C4-2B (cell line): Measurements from ENCODE around the gene PMM2.

Experiments
- ZFX ChIP-seq: fragments of 450-650 bp; IDR thresholded peaks from 2 replicates; pipeline ENCODE4 v1.6.1; 2017
- TF ChIP-seq, protein P1 (sequence below): fragments of 450-650 bp; conservative IDR thresholded peaks from 2 replicates; pipeline ENCODE4 v1.5.1; 2017; ENCODE audit warnings: mild to moderate bottlenecking

DNA sequence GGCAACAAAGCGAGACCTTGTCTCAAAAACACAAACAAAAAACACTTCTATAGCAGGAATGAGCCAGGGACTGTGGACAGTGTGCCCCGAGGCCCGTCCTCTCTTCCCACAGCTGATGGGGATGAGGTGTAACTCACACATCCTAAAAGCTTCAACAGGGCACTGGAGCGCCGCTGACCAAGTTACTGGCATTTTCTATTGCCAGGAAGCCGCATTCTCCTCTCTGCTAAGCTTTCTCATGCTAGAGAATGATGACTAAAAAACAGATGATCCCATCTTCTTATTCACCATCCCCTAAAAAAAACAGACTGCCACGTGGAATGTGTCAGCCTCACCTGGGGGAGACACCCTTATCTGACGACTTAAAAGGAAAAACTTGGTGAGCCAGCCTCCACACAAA is 54.9 kb downstream of the PMM2 start:
- TF ChIP-seq, protein P1, sequence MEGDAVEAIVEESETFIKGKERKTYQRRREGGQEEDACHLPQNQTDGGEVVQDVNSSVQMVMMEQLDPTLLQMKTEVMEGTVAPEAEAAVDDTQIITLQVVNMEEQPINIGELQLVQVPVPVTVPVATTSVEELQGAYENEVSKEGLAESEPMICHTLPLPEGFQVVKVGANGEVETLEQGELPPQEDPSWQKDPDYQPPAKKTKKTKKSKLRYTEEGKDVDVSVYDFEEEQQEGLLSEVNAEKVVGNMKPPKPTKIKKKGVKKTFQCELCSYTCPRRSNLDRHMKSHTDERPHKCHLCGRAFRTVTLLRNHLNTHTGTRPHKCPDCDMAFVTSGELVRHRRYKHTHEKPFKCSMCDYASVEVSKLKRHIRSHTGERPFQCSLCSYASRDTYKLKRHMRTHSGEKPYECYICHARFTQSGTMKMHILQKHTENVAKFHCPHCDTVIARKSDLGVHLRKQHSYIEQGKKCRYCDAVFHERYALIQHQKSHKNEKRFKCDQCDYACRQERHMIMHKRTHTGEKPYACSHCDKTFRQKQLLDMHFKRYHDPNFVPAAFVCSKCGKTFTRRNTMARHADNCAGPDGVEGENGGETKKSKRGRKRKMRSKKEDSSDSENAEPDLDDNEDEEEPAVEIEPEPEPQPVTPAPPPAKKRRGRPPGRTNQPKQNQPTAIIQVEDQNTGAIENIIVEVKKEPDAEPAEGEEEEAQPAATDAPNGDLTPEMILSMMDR: no peak
- TF ChIP-seq ZFX: no peak
